PC-3 (cell line): ENCODE results near the gene PSMB5. TPM values are rescaled to one million over a fixed set of nuclear protein-coding genes. Genes with fewer than 3 reads are reported as not detected.
"Not testable (repeated sequence)": the region's sequence is repeated elsewhere in the genome, so short reads cannot be mapped to it uniquely, and the experiment has no call there.

Source experiments
- ATAC-seq: fragments of 200-7000 bp; cut with Tn5 transposase; 2 replicates; pipeline ENCODE4 v1.9.1; 2020; ENCODE audit warnings: mild to moderate bottlenecking, moderate library complexity
- BruUV-seq: library from RNA; stranded (reverse); fragments of 400-500 nt; replicated peaks from 2 replicates; lab custom pipeline; 2021; lab: Mats Ljungman, UMichigan
- CTCF ChIA-PET: fragments of 300-600 bp; sonication (Branson Sonifier 250); formaldehyde crosslinking; loops from one replicate; lab custom pipeline; 2022; ENCODE audit warnings: antibody characterized with exemption; lab: Charles Lee
- POLR2A ChIA-PET: fragments of 300-600 bp; sonication (Branson Sonifier 250); formaldehyde crosslinking; loops from one replicate; lab custom pipeline; 2022; ENCODE audit warnings: antibody characterized with exemption; ENCODE audit not compliant: unreplicated experiment; lab: Charles Lee
- DNase-seq: peaks from one replicate; pipeline ENCODE4 v3.0.0-alpha.2; 2015
- H2AFZ ChIP-seq: fragments of 300-600 bp; sonication (generic); 2 replicates; pipeline ENCODE4 v1.6.0; 2016; ENCODE audit warnings: antibody characterized with exemption, low read length
- H3F3A ChIP-seq: fragments of 300-600 bp; sonication (generic); one replicate; pipeline ENCODE4 v1.6.0; 2017; ENCODE audit warnings: antibody characterized with exemption, low read length, control low read depth, mild to moderate bottlenecking; ENCODE audit not compliant: unreplicated experiment
- H3K27ac ChIP-seq: fragments of 300-600 bp; sonication (generic); 2 replicates; pipeline ENCODE4 v1.5.1; 2016; ENCODE audit warnings: mild to moderate bottlenecking, low read length
- H3K27me3 ChIP-seq: fragments of 300-600 bp; sonication (generic); 2 replicates; pipeline ENCODE4 v1.6.1; 2016; ENCODE audit warnings: low read length, mixed read lengths
- H3K36me3 ChIP-seq: fragments of 300-600 bp; sonication (generic); 2 replicates; pipeline ENCODE4 v1.6.1; 2016; ENCODE audit warnings: low read depth, mixed run types, low read length, mixed read lengths
- H3K4me1 ChIP-seq: fragments of 300-600 bp; sonication (generic); 2 replicates; pipeline ENCODE4 v1.5.1; 2016; ENCODE audit warnings: low read length; ENCODE audit not compliant: insufficient read depth
- H3K4me2 ChIP-seq: fragments of 300-600 bp; sonication (generic); 2 replicates; pipeline ENCODE4 v1.6.0; 2016; ENCODE audit warnings: low read length
- H3K4me3 ChIP-seq: fragments of 300-600 bp; sonication (generic); 2 replicates; pipeline ENCODE4 v1.5.1; 2016; ENCODE audit warnings: mild to moderate bottlenecking, low read length, mixed read lengths
- H3K79me2 ChIP-seq: fragments of 300-600 bp; sonication (generic); 2 replicates; pipeline ENCODE4 v1.6.1; 2017; ENCODE audit warnings: low read length, mixed read lengths
- H3K9ac ChIP-seq: fragments of 300-600 bp; sonication (generic); 2 replicates; pipeline ENCODE4 v1.6.0; 2016; ENCODE audit warnings: mild to moderate bottlenecking, low read length
- H3K9me2 ChIP-seq: fragments of 300-600 bp; sonication (generic); replicated peaks from 2 replicates; pipeline ENCODE4 v1.6.1; 2016; ENCODE audit warnings: mixed run types, low read length, mixed read lengths
- H3K9me3 ChIP-seq: fragments of 300-600 bp; sonication (generic); 2 replicates; pipeline ENCODE4 v1.6.1; 2016; ENCODE audit warnings: low read length, mixed read lengths
- H4K20me1 ChIP-seq: fragments of 300-600 bp; sonication (generic); 2 replicates; pipeline ENCODE4 v1.6.1; 2016; ENCODE audit warnings: low read length, mixed read lengths
- CTCF ChIP-seq: fragments of 300-600 bp; sonication (generic); conservative IDR thresholded peaks from 2 replicates; pipeline ENCODE4 v1.5.1; 2017; ENCODE audit warnings: antibody characterized with exemption, low read depth, mild to moderate bottlenecking, low read length
- EZH2 ChIP-seq: fragments of 300-600 bp; sonication (generic); IDR thresholded peaks from one replicate; pipeline ENCODE4 v1.6.1; 2017; ENCODE audit warnings: antibody characterized with exemption, mild to moderate bottlenecking, low read length; ENCODE audit not compliant: unreplicated experiment
- EZH2phosphoT487 ChIP-seq: fragments of 300-600 bp; sonication (generic); IDR thresholded peaks from 2 replicates; pipeline ENCODE4 v1.6.1; 2018; ENCODE audit warnings: mild to moderate bottlenecking, antibody characterized with exemption, low read length, borderline replicate concordance
- intact Hi-C: fragments of 100-400 bp; cut with micrococcal nuclease; formaldehyde crosslinking; loops from 2 replicates; pipeline ENCODE4 v1.9.0; 2023
- total RNA-seq: library from RNA; depleted of rRNA; stranded (reverse); fragments of >200 nt; gene quantifications from 2 replicates; pipeline ENCODE4 v1.2.3, GENCODE V29; 2014

Gene PSMB5
- total RNA-seq, 1 experiment from 2014 or later = 424 TPM

DNA sequence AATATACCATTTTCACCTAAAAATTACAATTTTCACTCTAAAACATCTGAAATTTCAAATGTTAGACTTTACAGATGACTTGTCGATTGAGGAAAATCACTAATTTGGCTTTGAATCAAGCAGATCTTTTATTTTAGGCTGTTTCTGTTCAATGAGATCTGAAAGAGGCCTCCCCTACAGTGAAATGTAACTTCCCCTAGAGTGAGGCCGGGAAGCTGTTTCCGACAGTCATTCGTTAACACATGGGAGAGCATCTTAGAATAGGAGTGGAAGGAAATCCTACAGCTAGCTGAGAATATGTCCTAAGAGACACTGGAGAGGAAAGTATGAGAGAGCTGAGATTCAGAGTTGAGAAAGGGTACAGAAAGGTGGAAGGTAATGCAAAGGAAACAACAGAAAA, 19.1 kb downstream of the PSMB5 start:
- ATAC-seq (no peak), DNase-seq (no peak)
- Histone ChIP-seq H3K9ac (no peak overlapping the region), H3K4me2 (no peak overlapping the region), H3K79me2 (no peaks in the 10 kb centered on the region), H3K9me3 (no peaks in the 10 kb centered on the region), H3K9me2 (no peaks in the 10 kb centered on the region), H2AFZ (no peak overlapping the region), H3K27me3 (no peaks in the 10 kb centered on the region), H3K4me1 (no peaks in the 10 kb centered on the region), H3K36me3 (no peaks in the 10 kb centered on the region), H3K4me3 (no peak overlapping the region), H3F3A (no peaks in the 10 kb centered on the region), H3K27ac (no peak overlapping the region), H4K20me1 (no peaks in the 10 kb centered on the region)
- intact Hi-C loops = no loop called here
- ChIA-PET POLR2A (no interaction called here), CTCF (no interaction called here)
- no TSS peak for BruUV-seq
- TF ChIP-seq EZH2 (no peak), CTCF (no peak), EZH2phosphoT487 (no peak)

DNA sequence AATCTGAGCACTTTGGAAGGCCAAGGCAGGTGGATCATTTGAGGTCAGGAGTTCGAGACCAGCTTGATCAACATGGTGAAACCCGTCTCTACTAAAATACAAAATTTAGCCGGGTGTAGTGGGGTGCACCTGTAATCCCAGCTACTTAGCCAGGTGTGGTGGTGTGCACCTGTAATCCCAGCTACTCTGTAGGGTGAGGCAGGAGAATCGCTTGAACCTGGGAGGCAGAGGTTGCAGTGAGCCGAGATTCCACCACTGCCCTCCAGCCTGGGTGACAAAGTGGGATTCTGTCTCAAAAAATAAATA, 21.0 kb downstream of the PSMB5 start:
- H3K4me3 ChIP-seq, H3K36me3 ChIP-seq, ATAC-seq, H3K9me3 ChIP-seq, BruUV-seq, H4K20me1 ChIP-seq, H3K9ac ChIP-seq, CTCF ChIA-PET, POLR2A ChIA-PET, H3K27me3 ChIP-seq, H3K27ac ChIP-seq, H2AFZ ChIP-seq, H3F3A ChIP-seq, DNase-seq, H3K9me2 ChIP-seq, H3K79me2 ChIP-seq, intact Hi-C loops, H3K4me2 ChIP-seq: not testable (repeated sequence)
- H3K4me1 ChIP-seq = peaks cover 12% of the 10 kb centered on the region

DNA sequence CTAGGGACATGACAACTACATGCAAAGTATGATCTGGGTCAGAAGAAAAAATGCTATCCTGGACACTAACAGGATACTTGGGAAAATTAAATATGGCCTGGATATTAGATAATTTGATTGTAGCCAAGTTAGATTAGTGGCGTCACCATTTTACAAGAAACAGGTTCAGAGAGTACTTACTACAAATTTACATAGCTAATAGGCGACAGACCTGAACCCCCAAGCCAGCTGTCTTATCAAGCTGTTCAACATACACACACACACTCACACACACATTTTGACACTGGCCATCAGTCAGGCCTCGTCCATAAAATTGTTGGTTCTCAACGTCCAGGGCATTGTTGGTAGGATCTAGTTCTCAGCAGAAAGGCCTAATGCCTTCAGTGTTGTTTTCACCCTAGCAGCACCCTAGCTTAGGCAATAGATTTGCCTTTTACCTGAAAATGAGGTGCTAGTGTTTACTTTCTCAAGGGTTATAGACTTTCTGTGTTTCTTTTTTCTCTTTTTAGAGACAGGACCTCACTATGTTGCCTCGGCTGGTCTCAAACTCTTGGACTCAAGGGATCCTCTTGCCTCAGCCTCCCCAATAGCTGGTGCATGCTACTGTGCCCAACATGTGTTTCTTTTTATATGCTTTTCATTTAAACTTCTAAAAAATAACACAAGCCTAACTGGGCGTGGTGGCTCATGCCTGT, 21.5 kb downstream of the PSMB5 start:
- Histone ChIP-seq H2AFZ (no peak overlapping the region), H3K36me3 (no peaks in the 10 kb centered on the region), H3K9ac (no peak overlapping the region), H3K4me1 (peaks cover 17% of the 10 kb centered on the region), H3F3A (no peaks in the 10 kb centered on the region), H3K27me3 (no peaks in the 10 kb centered on the region), H3K9me2 (no peaks in the 10 kb centered on the region), H3K9me3 (no peaks in the 10 kb centered on the region), H3K4me3 (no peak overlapping the region), H4K20me1 (no peaks in the 10 kb centered on the region), H3K4me2 (no peak overlapping the region), H3K79me2 (peaks cover 4% of the 10 kb centered on the region; the same call in 1 of the 2 replicates), H3K27ac (no peak overlapping the region)
- TF ChIP-seq CTCF (no peak), EZH2phosphoT487 (no peak), EZH2 (no peak)
- DNase-seq = no peak
- no TSS peak for BruUV-seq
- ATAC-seq = no peak
- ChIA-PET CTCF (interaction anchor here (0.9 kb wide), 1 partner anchor 27 kb away, joined by 3 read pairs; no protein-coding TSS in a partner anchor), POLR2A (no interaction called here)
- intact Hi-C loops = no loop called here
